ENCODE data around the gene MPHOSPH9. TPM values are rescaled to one million over a fixed set of nuclear protein-coding genes. Genes with fewer than 3 reads are reported as not detected.

The MPHOSPH9 gene
- total RNA-seq, 1 experiment from 2014 or later = 47.5 TPM

- TF ChIP-seq MAX (CRISPR knock-in tag; IDR thresholded peaks at IDR 0.05) (no peak), SMAD4 (CRISPR knock-in tag; IDR thresholded peaks at IDR 0.05) (no peak), ZNF138 (CRISPR knock-in tag; conservative IDR thresholded peaks at IDR 0.05) (no peak), PREB (CRISPR knock-in tag; IDR thresholded peaks at IDR 0.05; ENCODE audit: borderline replicate concordance) (no peak), TP53 (CRISPR knock-in tag; IDR thresholded peaks at IDR 0.05) (no peak), HMGXB4 (CRISPR knock-in tag; IDR thresholded peaks at IDR 0.05) (no peak), ZBTB21 (CRISPR knock-in tag; IDR thresholded peaks at IDR 0.05; ENCODE audit: borderline replicate concordance) (no peak)
- DNase-seq (ENCODE audit: low spot score) (no peak), ATAC-seq (no peak)
- Mint-ChIP-seq H3K36me3 (peaks cover 20% of the 10 kb centered on the region), H3K9me3 (no peaks in the 10 kb centered on the region), H3K4me3 (peak overlapping the region; percentile 31; the same call in 1 of the 2 replicates), H3K4me1 (peaks cover 35% of the 10 kb centered on the region), H3K27me3 (ENCODE audit: low read depth) (no peaks in the 10 kb centered on the region), H3K27ac (peak overlapping the region; percentile 79)
- CTCF ChIA-PET = interaction anchor here (0.6 to 2.6 kb wide), 6 partner anchors 13 to 475 kb away, joined by 3 to 15 read pairs (median 3); partner anchors contain the start of genes MPHOSPH9 and MTRFR
- POLR2A ChIA-PET = interaction anchor here (1.9 to 2.7 kb wide), 2 partner anchors 36 to 97 kb away, joined by 7 to 15 read pairs; partner anchors contain the start of genes MPHOSPH9 and MTRFR
These were observed 35.3 kb upstream of the MPHOSPH9 start for GRCh38 chr12:123267991-123268843.

- H3K27me3 Mint-ChIP-seq (ENCODE audit: low read depth) = no peaks in the 10 kb centered on the region
- ChIA-PET CTCF (interaction anchor here (0.6 to 1.3 kb wide), 2 partner anchors 12 to 44 kb away, joined by 3 to 4 read pairs; no protein-coding TSS in a partner anchor), POLR2A (no interaction called here)
- TF ChIP-seq HMGXB4 (CRISPR knock-in tag; IDR thresholded peaks at IDR 0.05) = no peak
- TF ChIP-seq ZBTB43 (CRISPR knock-in tag; IDR thresholded peaks at IDR 0.05) = no peak
- no peak for TF ChIP-seq CREM (CRISPR knock-in tag; IDR thresholded peaks at IDR 0.05)
- TF ChIP-seq MXD4 (CRISPR knock-in tag; IDR thresholded peaks at IDR 0.05; ENCODE audit: borderline replicate concordance) = no peak
- TF ChIP-seq RELA (CRISPR knock-in tag; IDR thresholded peaks at IDR 0.05; ENCODE audit: borderline replicate concordance) = no peak
- TF ChIP-seq ZNF396 (CRISPR knock-in tag; IDR thresholded peaks at IDR 0.05; ENCODE audit: borderline replicate concordance) = no peak
- TF ChIP-seq FOXJ3 (CRISPR knock-in tag; IDR thresholded peaks at IDR 0.05; ENCODE audit: borderline replicate concordance) = no peak
- no peak for TF ChIP-seq GTF2I (CRISPR knock-in tag; conservative IDR thresholded peaks at IDR 0.05)
- no peak for TF ChIP-seq ETV6 (CRISPR knock-in tag; IDR thresholded peaks at IDR 0.05)
- no peak for TF ChIP-seq MYBL2 (CRISPR knock-in tag; IDR thresholded peaks at IDR 0.05)
- no peak for TF ChIP-seq KAT7 (CRISPR knock-in tag; IDR thresholded peaks at IDR 0.05; ENCODE audit: borderline replicate concordance)
- TF ChIP-seq ATF6 (CRISPR knock-in tag; IDR thresholded peaks at IDR 0.05) = no peak
- TF ChIP-seq ZMAT4 (CRISPR knock-in tag; IDR thresholded peaks at IDR 0.05) = no peak
- no peaks in the 10 kb centered on the region for H3K9me3 Mint-ChIP-seq
- H3K4me1 Mint-ChIP-seq = peaks cover 28% of the 10 kb centered on the region
- no peak overlapping the region for H3K4me3 Mint-ChIP-seq
- H3K36me3 Mint-ChIP-seq = peaks cover 26% of the 10 kb centered on the region
- no peak for ATAC-seq
- no peak for DNase-seq (ENCODE audit: low spot score)
- peak overlapping the region; percentile 78; the same call in 1 of the 2 replicates for H3K27ac Mint-ChIP-seq
These were observed 34.5 kb upstream of the MPHOSPH9 start for GRCh38 chr12:123267335-123267920.
